ENCODE measurements around the gene GATA6.
A peak's percentile ranks its signal among the peaks of the same experiment; 100 is the strongest.

GATA6 gene

DNA sequence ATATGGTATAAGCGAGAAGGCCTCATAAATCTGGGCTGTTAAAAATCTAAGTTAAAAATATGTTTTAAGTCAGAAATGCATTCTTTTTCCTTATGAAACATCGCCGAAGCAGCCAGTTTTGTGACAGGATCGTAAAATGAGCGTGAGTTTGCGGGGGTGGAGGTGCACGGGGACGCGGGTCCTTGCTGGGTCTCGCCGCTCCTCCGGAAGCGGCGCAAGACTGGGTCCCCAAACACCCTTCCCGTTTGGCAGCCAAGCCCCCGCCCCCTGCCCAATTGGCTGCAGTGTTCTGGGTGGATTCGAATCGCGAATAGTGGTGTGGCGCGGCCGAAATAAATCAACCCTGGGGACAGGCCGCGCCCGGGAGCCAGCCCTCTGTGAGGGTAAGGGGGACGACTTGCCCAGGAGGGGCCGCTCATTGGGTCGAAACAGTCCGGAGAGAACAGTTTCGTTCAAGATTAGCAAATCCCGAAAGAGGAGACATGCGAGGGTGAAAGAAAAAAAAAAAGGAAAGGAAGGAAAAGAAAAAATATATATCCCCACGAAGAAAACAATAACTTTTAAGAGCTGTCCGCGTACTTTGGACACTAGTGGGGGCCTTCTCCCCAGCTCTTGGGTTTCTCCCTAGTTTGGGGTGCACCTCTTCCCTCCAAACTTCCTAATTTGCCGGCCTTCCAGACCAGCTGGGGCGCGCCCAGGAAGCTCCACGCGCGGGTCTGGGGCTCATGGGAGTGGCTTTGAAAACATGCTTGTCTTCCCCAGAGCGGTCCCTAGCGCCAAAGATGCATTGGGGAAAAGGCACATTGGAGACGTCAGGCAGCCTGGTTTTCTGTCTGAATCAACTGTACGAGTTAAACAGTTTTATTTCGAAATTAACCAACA is 3.1 kb upstream of the GATA6 start:
- no peak for DNase-seq
- no peak for ATAC-seq

DNA sequence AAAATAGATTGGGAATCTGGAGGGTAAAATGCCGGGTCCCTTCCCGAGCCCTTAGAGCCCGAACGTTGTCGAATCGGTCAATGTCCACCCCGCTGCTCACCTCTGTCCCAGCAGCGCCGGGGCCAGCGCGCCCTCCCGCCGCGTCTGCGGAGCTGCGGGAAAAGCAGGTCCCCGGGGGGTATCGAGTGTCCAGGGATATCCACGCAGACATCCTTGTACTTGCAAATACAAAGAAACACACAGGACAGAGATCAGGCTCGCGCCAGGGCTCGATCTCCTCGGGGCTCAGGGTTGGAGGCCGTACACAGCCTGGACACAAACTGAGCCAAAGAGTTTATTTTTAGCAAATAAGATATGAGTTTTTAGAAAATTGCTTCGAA is 2.3 kb upstream of the GATA6 start:
- no peak for DNase-seq
- ATAC-seq: no peak

DNA sequence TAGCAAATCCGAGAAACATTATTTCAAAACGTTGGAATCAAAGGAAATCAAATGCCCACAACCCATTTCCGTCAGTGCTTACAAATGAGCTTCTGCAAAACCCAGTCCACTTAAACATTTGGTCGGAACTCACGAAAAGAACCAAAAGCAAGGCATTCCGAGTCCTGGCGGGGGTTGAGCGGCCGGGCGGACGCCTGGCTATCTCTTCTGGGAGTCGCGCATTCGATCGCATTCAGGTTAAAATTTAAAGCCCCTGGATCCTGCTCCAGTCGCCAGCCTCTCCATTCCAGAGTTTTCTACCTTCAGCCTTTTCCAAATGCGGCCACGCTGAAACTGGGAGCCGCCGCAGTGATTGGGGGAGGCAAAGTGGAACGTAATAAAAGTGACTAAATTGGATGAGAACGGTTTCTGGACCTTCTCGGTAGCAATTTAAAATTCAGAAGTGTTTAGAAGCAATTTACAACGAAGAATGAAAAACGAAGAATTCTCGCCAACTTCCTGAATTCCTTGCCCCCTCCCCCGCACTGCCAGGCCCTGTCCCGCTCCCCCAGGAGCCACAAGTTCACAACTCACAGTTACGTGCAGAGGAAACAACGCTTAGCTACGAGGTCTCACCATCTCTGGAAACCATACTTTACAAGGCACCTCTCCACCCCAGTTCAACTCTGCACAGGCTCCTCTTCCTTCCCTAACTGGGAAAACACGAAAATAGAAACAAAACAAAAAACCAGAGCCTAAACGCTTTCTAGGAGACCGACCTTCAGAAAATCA is 1.7 kb upstream of the GATA6 start:
- DNase-seq (no peak), ATAC-seq (no peak)

DNA sequence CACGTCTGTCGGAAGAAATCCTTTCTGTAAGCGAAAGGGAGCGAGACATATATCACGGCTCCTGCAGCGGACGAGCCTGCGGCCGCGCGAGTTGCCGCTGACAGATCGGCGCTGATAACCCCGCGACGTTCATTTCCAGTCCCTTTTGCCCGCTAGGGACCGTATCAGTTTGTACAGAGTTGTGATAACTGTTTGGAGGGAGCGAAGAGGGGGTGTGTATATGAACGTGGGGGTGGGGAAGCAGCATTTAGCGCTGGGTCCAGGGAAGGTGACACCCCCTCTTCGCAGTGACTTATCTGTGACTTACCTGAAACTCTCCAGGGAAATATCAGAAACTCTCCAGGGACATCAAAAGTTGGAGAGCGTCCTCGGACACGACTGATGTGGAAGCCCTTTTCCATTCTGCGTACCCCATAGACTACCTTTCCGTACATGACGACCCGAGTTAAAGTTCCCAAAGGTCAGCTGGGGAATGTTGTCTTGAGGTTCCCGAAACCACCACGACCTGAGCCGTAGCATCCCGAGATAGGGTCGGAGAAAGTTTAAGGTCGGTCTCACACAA is 948 bp upstream of the GATA6 start:
- ATAC-seq (no peak), DNase-seq (peak; percentile 30)

DNA sequence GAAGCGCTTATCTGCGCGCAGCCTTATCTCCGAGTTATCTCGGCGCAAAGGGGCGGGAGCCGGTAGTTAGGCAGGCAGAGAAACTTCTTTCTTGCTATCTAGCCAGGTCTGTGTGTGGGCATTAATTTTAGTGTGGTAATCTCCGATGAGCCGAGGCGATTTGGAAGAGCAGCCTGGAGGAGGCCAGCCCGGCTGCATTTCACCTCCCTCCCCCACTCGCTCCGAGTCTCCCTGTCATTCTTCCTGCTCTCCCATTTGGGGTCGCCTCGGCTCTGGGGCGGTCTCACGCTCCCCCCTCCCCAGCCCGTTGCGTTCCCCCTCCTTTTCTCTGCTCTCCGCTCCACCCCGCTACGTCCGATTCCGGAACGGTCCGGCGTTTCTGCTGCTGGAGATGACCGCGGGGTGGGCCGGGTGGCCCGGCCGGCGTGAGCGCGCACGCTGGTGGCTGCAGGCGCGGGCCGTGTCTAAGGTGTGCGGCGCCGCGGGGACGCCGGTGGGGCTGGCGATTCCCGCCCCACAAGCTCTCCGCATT is 566 bp downstream of the GATA6 start:
- DNase-seq: no peak
- ATAC-seq: no peak

DNA sequence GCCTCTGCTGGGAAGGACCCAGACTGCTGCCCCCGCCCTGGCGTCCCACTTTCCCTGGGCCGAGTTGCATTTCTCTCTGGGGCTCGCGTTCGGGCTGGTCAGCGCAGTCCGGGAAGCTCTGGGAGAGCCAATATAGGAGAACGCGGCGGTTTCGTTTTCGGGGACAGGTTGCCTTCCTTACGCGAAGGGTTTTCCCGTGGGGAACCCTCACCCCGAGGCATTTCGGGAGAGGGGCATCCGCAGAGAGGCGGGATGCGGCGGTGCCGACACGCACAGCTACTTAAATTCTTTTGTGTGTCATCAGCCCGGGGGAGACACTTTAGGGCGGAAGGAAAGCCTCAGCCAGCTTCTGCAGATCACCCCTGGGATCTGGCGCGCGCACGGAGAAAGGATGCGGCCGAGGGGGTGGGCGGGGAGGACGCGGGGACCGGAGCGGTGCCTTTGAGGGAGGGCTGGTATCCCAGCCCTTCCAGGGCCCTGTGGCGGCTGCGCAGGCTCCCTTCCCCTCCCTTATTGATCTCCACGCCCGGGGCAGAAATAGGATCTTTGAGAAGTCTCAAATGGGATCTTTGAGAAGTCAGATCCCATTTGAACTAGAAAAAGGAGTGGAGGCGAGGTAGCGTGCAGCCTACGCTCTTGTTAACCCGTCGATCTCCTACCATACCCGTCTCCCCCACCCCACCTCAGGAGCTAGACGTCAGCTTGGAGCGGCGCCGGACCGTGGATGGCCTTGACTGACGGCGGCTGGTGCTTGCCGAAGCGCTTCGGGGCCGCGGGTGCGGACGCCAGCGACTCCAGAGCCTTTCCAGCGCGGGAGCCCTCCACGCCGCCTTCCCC is 1.2 kb downstream of the GATA6 start:
- DNase-seq: peak; percentile 29
- no peak for ATAC-seq

DNA sequence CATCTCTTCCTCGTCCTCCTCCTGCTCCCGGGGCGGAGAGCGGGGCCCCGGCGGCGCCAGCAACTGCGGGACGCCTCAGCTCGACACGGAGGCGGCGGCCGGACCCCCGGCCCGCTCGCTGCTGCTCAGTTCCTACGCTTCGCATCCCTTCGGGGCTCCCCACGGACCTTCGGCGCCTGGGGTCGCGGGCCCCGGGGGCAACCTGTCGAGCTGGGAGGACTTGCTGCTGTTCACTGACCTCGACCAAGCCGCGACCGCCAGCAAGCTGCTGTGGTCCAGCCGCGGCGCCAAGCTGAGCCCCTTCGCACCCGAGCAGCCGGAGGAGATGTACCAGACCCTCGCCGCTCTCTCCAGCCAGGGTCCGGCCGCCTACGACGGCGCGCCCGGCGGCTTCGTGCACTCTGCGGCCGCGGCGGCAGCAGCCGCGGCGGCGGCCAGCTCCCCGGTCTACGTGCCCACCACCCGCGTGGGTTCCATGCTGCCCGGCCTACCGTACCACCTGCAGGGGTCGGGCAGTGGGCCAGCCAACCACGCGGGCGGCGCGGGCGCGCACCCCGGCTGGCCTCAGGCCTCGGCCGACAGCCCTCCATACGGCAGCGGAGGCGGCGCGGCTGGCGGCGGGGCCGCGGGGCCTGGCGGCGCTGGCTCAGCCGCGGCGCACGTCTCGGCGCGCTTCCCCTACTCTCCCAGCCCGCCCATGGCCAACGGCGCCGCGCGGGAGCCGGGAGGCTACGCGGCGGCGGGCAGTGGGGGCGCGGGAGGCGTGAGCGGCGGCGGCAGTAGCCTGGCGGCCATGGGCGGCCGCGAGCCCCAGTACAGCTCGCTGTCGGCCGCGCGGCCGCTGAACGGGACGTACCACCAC is 2.1 kb downstream of the GATA6 start:
- no peak for ATAC-seq

DNA sequence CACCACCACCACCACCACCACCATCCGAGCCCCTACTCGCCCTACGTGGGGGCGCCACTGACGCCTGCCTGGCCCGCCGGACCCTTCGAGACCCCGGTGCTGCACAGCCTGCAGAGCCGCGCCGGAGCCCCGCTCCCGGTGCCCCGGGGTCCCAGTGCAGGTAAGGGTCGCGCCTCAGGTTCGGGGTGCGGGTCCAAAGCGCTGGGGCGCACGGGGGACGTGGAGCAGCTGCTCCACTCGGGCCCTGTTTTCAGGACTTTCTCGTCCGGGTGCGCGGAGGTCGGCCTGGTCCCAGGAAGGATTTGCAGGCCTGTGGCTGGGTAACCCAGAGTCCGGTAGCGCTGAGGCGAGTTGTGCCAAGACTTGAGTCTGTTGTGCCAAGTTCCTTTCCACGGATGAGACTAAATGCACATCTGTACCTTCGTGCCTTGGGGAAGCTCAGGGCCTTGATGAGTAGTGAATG is 2.8 kb downstream of the GATA6 start:
- ATAC-seq (no peak), DNase-seq (no peak)

More for the DNA sequence above, 2.1 kb downstream of the GATA6 start:
- no peak for DNase-seq

DNA sequence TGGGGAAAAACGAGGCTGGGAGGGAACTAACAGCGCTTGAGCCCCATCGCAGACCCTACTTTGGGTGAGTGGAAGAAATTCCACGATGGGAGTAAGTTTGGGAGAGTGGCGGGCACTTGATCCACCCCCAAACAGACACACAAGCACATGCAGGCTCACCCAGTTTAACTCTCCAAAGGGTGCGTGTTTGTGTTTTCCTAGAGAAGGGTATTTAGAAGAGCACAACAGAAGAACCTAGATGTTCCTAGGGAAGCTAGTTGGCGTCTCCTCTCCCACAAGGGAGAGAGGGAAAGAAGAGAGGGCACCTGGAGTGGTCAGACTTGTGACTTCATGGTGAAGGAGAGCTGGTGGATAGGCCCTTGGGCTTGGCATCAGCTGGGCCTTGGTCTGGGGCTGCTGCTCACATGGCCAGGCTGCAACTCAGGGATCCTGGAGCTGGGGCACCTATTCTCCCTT is 3.2 kb downstream of the GATA6 start:
- DNase-seq: no peak
- no peak for ATAC-seq

DNA sequence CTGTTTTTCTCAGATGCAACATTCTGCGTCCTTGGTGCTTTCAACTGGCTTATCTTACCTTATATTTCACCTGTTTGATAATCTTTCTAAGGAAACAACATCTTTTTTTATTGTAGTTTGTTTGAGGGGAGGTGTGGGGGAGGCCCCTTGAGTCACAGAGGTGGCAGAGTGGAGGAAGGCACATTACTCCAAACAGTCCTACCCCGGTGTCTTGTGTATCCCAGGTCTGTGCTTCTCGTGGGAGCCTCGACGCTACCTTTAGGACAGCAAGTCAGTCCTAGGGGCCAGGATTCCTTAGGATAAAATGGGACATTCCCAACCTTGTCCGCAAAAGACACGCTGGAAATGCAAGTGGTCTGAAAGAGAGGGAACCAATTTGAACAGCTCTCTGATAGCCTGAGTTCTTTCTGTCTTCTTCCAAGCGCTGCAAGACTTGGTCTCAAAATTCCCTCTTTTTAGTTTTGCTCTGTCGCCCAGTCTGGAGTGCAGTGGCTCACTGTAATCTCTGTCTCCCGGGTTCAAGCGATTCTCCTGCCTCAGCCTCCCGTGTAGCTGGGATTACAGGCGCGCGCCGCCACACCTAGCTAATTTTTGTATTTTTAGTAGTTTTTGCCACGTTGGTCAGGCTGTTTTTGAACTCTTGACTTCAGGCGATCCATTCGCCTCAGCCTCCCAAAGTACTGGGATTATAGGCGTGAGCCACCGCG is 4.0 kb downstream of the GATA6 start:
- DNase-seq (no peak), ATAC-seq (no peak)

DNA sequence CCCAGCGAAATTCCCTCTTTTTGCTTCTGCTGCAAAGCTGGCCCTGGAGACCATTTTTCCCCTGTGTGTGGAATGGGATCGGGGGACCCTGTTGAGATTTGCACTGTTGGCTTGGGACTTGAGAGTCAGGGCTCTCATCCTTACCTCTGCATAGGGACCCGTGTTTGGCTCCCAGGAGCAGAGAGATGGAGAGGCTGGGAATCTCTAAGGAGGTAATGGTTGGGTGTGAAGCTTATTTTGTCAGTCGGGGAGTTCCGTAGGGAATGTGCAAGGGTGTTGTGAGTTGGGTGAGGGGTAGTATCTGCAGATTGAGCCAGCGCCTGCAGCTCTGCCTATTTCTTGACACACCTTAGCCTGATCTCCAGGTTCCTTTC is 4.5 kb downstream of the GATA6 start:
- ATAC-seq: no peak
- DNase-seq: no peak

DNA sequence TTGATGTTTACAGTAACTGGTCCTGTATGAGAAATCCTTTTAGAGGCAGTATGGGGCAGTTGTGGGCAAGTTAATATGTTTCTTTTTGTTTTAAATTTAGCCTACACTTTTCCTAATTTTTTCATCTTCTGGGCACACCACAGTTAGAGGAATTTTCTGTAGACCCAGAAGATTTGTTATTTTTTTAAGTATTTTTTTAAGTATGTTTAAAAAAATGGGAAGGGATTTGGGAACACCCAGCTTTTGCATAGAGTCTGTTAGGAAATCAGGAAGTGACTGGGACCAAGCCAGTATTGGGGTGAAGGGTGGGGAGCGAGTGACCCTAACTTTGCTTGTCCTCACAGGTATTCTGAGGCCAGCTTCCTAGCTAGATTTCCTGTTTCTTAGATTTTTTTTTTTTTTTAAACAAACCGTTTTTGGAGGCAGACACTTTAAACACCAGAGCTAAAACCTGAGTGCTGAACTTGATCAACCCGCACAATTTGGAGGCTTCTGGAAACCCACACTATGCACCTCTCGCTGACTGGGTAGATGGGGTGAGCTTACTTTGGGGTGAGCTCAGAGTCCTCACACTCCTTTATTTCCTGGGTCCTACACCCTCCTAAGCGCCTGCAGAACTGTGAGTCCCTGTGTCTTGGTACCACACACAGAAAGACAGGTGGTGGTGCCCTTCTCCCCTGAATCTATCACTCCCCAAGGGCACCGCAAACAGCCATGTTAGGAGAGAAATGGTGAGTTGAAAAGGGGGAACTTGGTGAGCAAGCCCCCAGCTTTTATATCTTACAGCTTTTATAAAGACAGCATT is 5.2 kb downstream of the GATA6 start:
- ATAC-seq: no peak
- no peak for DNase-seq

DNA sequence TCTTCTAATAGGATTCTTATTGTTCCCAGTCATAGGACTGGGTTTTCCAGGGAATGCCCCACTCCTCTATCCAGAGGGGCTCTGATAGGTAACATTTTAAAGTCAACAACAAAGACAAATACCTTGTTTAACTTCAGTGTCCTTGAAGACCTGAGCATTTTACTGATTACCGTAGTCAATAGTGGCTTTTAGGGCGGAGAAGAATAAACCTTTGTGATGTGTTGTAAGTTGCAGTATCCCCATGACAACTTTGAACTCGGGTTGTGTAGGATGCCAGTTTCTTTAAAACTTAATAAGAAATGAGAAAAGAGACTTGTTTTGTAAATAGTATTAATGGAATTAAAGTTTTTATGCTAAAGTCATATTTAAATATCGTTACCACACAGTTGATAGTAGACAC is 6.0 kb downstream of the GATA6 start:
- ATAC-seq (no peak), DNase-seq (no peak)

DNA sequence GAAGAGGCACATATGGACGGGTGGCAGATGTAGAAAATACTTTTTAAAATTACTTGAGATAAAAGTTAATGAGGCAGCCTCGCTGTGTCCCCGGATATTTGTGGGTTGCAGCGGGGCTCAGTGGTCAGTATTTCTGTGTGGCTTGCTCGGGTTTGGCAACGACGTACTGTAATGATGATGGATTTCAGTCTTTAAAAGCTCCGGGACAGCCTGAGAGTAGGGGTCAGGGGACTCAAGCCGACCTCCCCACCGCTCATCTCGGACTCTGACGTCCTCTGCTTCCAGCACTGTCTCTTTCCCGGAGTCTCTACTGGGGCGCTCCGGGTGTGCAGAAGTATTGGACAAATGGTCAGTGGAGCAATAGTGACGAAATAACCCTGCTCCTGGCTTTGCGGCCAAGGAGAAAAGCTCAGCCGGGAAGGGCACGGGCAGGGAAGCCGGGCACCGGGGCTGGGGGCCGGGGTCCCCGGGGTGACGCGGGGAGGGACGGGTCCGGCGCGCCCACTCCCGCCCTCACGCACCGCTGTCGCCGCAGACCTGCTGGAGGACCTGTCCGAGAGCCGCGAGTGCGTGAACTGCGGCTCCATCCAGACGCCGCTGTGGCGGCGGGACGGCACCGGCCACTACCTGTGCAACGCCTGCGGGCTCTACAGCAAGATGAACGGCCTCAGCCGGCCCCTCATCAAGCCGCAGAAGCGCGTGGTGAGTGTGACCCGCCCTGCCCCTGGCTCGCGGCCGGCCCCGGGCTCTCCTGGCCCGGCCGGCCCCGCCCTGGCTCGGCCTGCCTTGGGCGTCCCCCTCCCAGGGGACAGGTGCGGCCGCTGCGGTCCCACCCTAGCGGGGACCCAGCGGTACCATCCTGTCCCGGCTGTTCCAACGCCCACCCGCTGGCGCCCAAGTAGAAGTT is 7.3 kb downstream of the GATA6 start:
- no peak for DNase-seq
- ATAC-seq: no peak

DNA sequence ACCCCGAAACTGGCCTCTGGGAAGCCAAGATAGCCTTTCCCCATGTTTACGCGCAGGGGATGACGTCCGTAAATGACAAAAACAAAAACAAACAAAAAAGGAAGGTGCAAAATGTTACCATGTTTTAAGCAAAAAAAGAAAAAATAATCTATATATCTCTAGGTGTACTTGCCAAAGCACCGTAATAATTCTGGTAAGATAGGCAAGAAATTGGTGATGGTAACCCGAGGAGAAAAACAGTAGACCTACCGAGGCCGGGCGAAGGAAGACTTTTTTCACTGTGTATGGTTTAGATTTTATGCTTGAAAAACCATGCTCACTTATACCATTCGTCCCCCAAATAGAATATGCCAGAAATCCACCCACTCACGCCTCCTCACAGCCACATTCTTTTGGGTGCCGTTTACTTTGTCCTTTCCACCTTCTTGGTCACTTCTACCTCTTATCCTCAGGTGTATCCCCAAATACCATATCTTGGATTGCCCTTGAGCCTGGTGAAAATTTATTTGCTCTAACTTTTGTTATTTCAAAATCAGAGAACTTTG is 8.0 kb downstream of the GATA6 start:
- DNase-seq: no peak
- ATAC-seq: no peak

DNA sequence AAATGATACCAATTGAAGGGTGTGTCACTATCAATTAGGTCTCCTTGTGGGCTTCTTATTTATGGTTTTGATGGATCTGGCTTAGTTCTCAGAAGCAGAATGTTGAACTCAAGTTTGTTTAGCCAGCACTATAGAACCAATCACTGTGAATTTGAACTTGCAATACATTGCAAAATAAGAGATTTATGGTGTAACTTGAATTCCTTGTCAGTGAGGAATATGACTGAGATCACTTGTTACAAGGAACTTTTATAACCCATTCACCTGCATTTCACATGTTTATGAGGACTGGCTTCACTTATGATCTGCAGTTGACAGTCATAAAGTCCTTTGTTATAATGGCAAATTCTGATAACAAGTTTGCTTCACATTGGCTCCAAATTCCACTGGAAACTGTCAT is 9.8 kb downstream of the GATA6 start:
- no peak for DNase-seq
- ATAC-seq: no peak

DNA sequence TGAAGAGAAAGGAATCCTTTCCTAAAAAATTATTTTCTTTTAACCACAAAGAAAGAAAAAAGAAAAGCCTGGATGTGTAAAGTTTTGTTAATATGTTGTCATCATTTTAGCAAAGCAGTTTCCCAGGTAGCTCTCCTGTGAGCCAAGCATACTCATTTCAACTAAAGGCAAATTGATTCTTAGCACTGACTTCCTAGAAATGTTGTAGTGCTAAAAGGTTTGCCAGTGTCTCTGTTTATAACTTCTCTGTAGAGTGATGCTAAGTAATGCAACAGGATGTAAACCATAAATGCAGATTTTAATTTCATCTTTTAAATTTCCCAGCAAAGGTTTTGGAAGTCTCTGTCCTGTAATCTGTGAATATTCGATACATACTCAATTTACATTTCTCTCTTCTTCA is 10.2 kb downstream of the GATA6 start:
- DNase-seq (no peak), ATAC-seq (no peak)

DNA sequence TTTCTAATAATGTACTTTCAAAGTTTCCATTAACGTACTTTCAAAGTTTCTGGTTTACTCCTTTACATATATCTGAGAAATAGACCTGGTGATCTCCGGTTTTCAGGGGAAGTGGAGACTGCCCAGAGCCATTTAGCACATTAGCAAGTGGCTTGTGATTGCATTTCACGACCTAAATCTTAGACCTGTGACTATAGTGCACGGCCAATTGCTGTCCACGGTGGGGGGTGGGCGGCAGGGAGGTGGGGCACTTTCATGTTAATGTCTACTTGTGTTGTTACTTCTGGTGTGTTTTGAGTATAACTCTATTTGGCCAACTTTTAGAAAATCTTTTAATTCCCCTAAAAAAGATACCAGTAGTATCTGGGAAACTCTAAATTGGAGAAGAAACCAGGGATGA is 11.3 kb downstream of the GATA6 start:
- no peak for DNase-seq
- no peak for ATAC-seq

Data from stimulated activated naive CD8-positive, alpha-beta T cell treated with anti-CD3 and anti-CD28 coated beads, Interleukin-15, Interleukin-2, amounts not matched to agents 100 U/mL and 50 U/mL, for 24 hours (primary cell).